Middle frontal gyrus (tissue), 1 donor: ENCODE results near the gene MAP4K1.

Experiments
- DNase-seq: peaks from one replicate; pipeline ENCODE4 v3.0.0-alpha.2; 2015; ENCODE audit warnings: low spot score; ENCODE audit errors: extremely low spot score

Gene MAP4K1

GRCh38 chr19:38617764-38618589 is at the start of gene MAP4K1:
Gene MAP4K1, minus strand, starts transcription at chr19:38617953. Its CDS starts 58 bp downstream, at chr19:38617895.
- peak; percentile 6 for DNase-seq

- no peak for DNase-seq
Observed at GRCh38 chr19:38666663-38667511, 49.1 kb upstream of the MAP4K1 start.

GRCh38 chr19:38665950-38666662 is 48.4 kb upstream of the MAP4K1 start:
- DNase-seq, result no peak

- no peak for DNase-seq
Observed at GRCh38 chr19:38665219-38665931, 47.6 kb upstream of the MAP4K1 start.

- no peak for DNase-seq
Observed at GRCh38 chr19:38664503-38665211, 46.9 kb upstream of the MAP4K1 start.

GRCh38 chr19:38663957-38664502 is 46.3 kb upstream of the MAP4K1 start:
- DNase-seq, result no peak

- no peak for DNase-seq
Observed at GRCh38 chr19:38663156-38663651, 45.5 kb upstream of the MAP4K1 start.

GRCh38 chr19:38662537-38663155 is 44.9 kb upstream of the MAP4K1 start:
- DNase-seq, result no peak

GRCh38 chr19:38661996-38662395 is 44.2 kb upstream of the MAP4K1 start:
- no peak for DNase-seq

- no peak for DNase-seq
Observed at GRCh38 chr19:38661136-38661535, 43.4 kb upstream of the MAP4K1 start.

GRCh38 chr19:38660724-38661123 is 43.0 kb upstream of the MAP4K1 start:
- DNase-seq, result no peak

GRCh38 chr19:38658462-38659306 is 40.9 kb upstream of the MAP4K1 start:
- peak; percentile 8 for DNase-seq

GRCh38 chr19:38657633-38658222 is 40.0 kb upstream of the MAP4K1 start:
- DNase-seq, result no peak

GRCh38 chr19:38656171-38656981 is 38.6 kb upstream of the MAP4K1 start:
- DNase-seq, result peak; percentile 42

GRCh38 chr19:38655148-38655824 is 37.5 kb upstream of the MAP4K1 start:
- no peak for DNase-seq

GRCh38 chr19:38654628-38655055 is 36.9 kb upstream of the MAP4K1 start:
- DNase-seq, result no peak
